Measurements from ENCODE around the gene TRPV4. TPM values are rescaled to one million over a fixed set of nuclear protein-coding genes. Genes with fewer than 3 reads are reported as not detected.

The TRPV4 gene
- total RNA-seq, 4 donors from 2014 or later = 6.6 to 10.9 (median 8.1) TPM

GRCh38 chr12:109878749-109879148, 45.6 kb upstream of the TRPV4 start:
- TF ChIP-seq POLR2A (IDR thresholded peaks at IDR 0.05) = no peak
- TF ChIP-seq CTCF (IDR thresholded peaks at IDR 0.05) = no peak
- 29 to 54% methylated on average over 7 of the region's 7 CpGs for WGBS, 2 donors
- no peak for DNase-seq (ENCODE audit: low spot score in 2 of 2)
- intact Hi-C loops (cut with DNase I; ENCODE audit: low total_unique reads) = no loop called here
- H3K4me3 ChIP-seq (ENCODE audit: low read depth, poor library complexity, severe bottlenecking) = peak overlapping the region; percentile 39

GRCh38 chr12:109878247-109878625, 45.0 kb upstream of the TRPV4 start:
- H3K4me3 ChIP-seq (ENCODE audit: low read depth, poor library complexity, severe bottlenecking) = no peak overlapping the region
- DNase-seq (ENCODE audit: low spot score in 2 of 2) = no peak
- no peak for TF ChIP-seq CTCF (IDR thresholded peaks at IDR 0.05)
- TF ChIP-seq POLR2A (IDR thresholded peaks at IDR 0.05) = no peak
- intact Hi-C loops (cut with DNase I; ENCODE audit: low total_unique reads) = no loop called here
- WGBS, 2 donors = 63 to 73% methylated on average over 3 of the region's 3 CpGs

GRCh38 chr12:109877504-109878246, 44.5 kb upstream of the TRPV4 start:
- WGBS, 2 donors = 37 to 46% methylated on average over 10 of the region's 10 CpGs

GRCh38 chr12:109876406-109876805, 43.2 kb upstream of the TRPV4 start:
- intact Hi-C loops (cut with DNase I; ENCODE audit: low total_unique reads) = no loop called here
- TF ChIP-seq POLR2A (IDR thresholded peaks at IDR 0.05) (no peak), CTCF (IDR thresholded peaks at IDR 0.05) (no peak)
- no peak for DNase-seq (ENCODE audit: low spot score in 2 of 2)
- no peak overlapping the region for H3K4me3 ChIP-seq (ENCODE audit: low read depth, poor library complexity, severe bottlenecking)

More at GRCh38 chr12:109877504-109878246, 44.5 kb upstream of the TRPV4 start:
- DNase-seq (ENCODE audit: low spot score in 2 of 2) = no peak
- no peak overlapping the region for H3K4me3 ChIP-seq (ENCODE audit: low read depth, poor library complexity, severe bottlenecking)
- intact Hi-C loops (cut with DNase I; ENCODE audit: low total_unique reads) = no loop called here
- TF ChIP-seq POLR2A (IDR thresholded peaks at IDR 0.05) (no peak), CTCF (IDR thresholded peaks at IDR 0.05) (no peak)

- DNase-seq (ENCODE audit: low spot score in 2 of 2) = no peak
- TF ChIP-seq CTCF (IDR thresholded peaks at IDR 0.05) (no peak), POLR2A (IDR thresholded peaks at IDR 0.05) (no peak)
- WGBS, 2 donors = 59 to 60% methylated on average over 6 of the region's 6 CpGs
- intact Hi-C loops (cut with DNase I; ENCODE audit: low total_unique reads) = no loop called here
- no peak overlapping the region for H3K4me3 ChIP-seq (ENCODE audit: low read depth, poor library complexity, severe bottlenecking)
Observed at GRCh38 chr12:109875572-109876131, 42.5 kb upstream of the TRPV4 start.

Measured in lower leg skin (tissue), 4 donors.